DND-41 (cell line): ENCODE measurements around the gene CCDC102A.

Source experiments
- ATAC-seq: fragments of 200-7000 bp; cut with Tn5 transposase; 3 replicates; pipeline ENCODE4 v1.9.1; 2021; ENCODE audit warnings: low read depth; ENCODE audit not compliant: insufficient read depth
- DNase-seq: peaks from one replicate; pipeline ENCODE4 v3.0.0-alpha.2; 2020
- H2AFZ ChIP-seq: 2 replicates; pipeline ENCODE4 v1.6.0; 2012; ENCODE audit warnings: low read depth, low read length
- H3K27ac ChIP-seq: 2 replicates; pipeline ENCODE4 v1.5.1; 2012; ENCODE audit warnings: low read length, inconsistent platforms
- H3K27me3 ChIP-seq: fragments of 200-600 bp; sonication (generic); 2 replicates; pipeline ENCODE4 v1.6.0; 2012; ENCODE audit warnings: low read length, mild to moderate bottlenecking, inconsistent platforms; ENCODE audit not compliant: insufficient read depth, poor library complexity
- H3K36me3 ChIP-seq: 2 replicates; pipeline ENCODE4 v1.5.1; 2012; ENCODE audit warnings: low read length, inconsistent platforms; ENCODE audit not compliant: insufficient read depth
- H3K4me1 ChIP-seq: 2 replicates; pipeline ENCODE4 v1.5.1; 2012; ENCODE audit warnings: mild to moderate bottlenecking, low read length; ENCODE audit not compliant: insufficient read depth
- H3K4me2 ChIP-seq: 2 replicates; pipeline ENCODE4 v1.6.0; 2012; ENCODE audit warnings: mild to moderate bottlenecking, moderate library complexity, low read length, inconsistent platforms; ENCODE audit not compliant: insufficient read depth
- H3K4me3 ChIP-seq, 2 experiments: fragments of 200-600 bp in 1 of 2; shearing (Covaris generic) in 1 of 2; 2 replicates each; pipeline ENCODE4 v1.5.1; 2012 to 2016; ENCODE audit warnings: inconsistent platforms in 2 of 2, low read length in 2 of 2, mild to moderate bottlenecking in 2 of 2, low read depth in 1 of 2, moderate library complexity in 1 of 2
- H3K79me2 ChIP-seq: 2 replicates; pipeline ENCODE4 v1.6.0; 2012; ENCODE audit warnings: low read length, inconsistent platforms; ENCODE audit not compliant: insufficient read depth
- H3K9ac ChIP-seq: 2 replicates; pipeline ENCODE4 v1.6.0; 2012; ENCODE audit warnings: low read depth, mild to moderate bottlenecking, inconsistent platforms, low read length, moderate library complexity
- H3K9me3 ChIP-seq: 2 replicates; pipeline ENCODE4 v1.5.1; 2012; ENCODE audit warnings: low read length, moderate library complexity, mild to moderate bottlenecking, inconsistent platforms; ENCODE audit not compliant: insufficient read depth, severe bottlenecking
- H4K20me1 ChIP-seq: 2 replicates; pipeline ENCODE4 v1.6.0; 2012; ENCODE audit warnings: low read length; ENCODE audit not compliant: insufficient read depth
- CTCF ChIP-seq: IDR thresholded peaks from 2 replicates; pipeline ENCODE4 v1.5.1; 2012; ENCODE audit warnings: borderline replicate concordance, low read length, moderate library complexity, mild to moderate bottlenecking; ENCODE audit not compliant: poor library complexity, severe bottlenecking; ENCODE audit errors: extremely low read depth
- EZH2 ChIP-seq: IDR thresholded peaks from 3 replicates; pipeline ENCODE4 v1.6.1; 2012; ENCODE audit warnings: borderline replicate concordance, low read depth, mild to moderate bottlenecking, moderate library complexity, low read length, inconsistent platforms; ENCODE audit not compliant: severe bottlenecking

Gene CCDC102A

GRCh38 chr16:57486858-57487834 is 49.2 kb downstream of the CCDC102A start:
- Histone ChIP-seq H3K9me3 (no peaks in the 10 kb centered on the region), H4K20me1 (peaks cover 15% of the 10 kb centered on the region; the same call in 1 of the 2 replicates), H3K9ac (no peak overlapping the region; the same call in 1 of the 2 replicates), H2AFZ (peak overlapping the region; percentile 75), H3K36me3 (no peaks in the 10 kb centered on the region), H3K4me2 (peak overlapping the region; percentile 80), H3K79me2 (no peaks in the 10 kb centered on the region), H3K27me3 (peaks cover 3% of the 10 kb centered on the region), H3K4me3 (peak overlapping the region in 1 of 2 experiments; percentile 63; a peak in 2 of 4 replicates), H3K27ac (no peak overlapping the region), H3K4me1 (peaks cover 17% of the 10 kb centered on the region)
- TF ChIP-seq EZH2 (no peak), CTCF (no peak)
- DNase-seq (no peak), ATAC-seq (no peak)

GRCh38 chr16:57485916-57486857 is 50.2 kb downstream of the CCDC102A start, which contains the start of gene DOK4:
TSS of gene DOK4 (minus strand) at chr16:57486493. CDS start at chr16:57479507, 6,986 bp downstream.
- ATAC-seq (peak; percentile 99), DNase-seq (peak; percentile 83)
- Histone ChIP-seq H4K20me1 (peaks cover 15% of the 10 kb centered on the region; the same call in 1 of the 2 replicates), H3K4me2 (peak within 1 kb of the TSS; percentile 80), H3K9me3 (no peaks in the 10 kb centered on the region), H2AFZ (peak within 1 kb of the TSS; percentile 75), H3K79me2 (no peaks in the 10 kb centered on the region), H3K27me3 (peaks cover 3% of the 10 kb centered on the region), H3K9ac (peak within 1 kb of the TSS; percentile 53), H3K36me3 (no peaks in the 10 kb centered on the region), H3K4me3 (peak within 1 kb of the TSS; percentile 8 to 63; a peak in 3 of 4 replicates), H3K27ac (no peak within 1 kb of the TSS), H3K4me1 (peaks cover 17% of the 10 kb centered on the region)
- TF ChIP-seq CTCF (no peak), EZH2 (no peak)

- no peaks in the 10 kb centered on the region for H3K79me2 ChIP-seq
- H3K36me3 ChIP-seq = no peaks in the 10 kb centered on the region
- peak overlapping the region; percentile 80 for H3K4me2 ChIP-seq
- H4K20me1 ChIP-seq = peaks cover 15% of the 10 kb centered on the region; the same call in 1 of the 2 replicates
- ATAC-seq (no peak), DNase-seq (no peak)
- peak overlapping the region; percentile 53 for H3K9ac ChIP-seq
- TF ChIP-seq CTCF (no peak), EZH2 (no peak)
- no peak overlapping the region for H3K27ac ChIP-seq
- H3K9me3 ChIP-seq = no peaks in the 10 kb centered on the region
- H3K4me1 ChIP-seq = peaks cover 17% of the 10 kb centered on the region
- H3K4me3 ChIP-seq = peak overlapping the region; percentile 8 to 63; a peak in 3 of 4 replicates
- H2AFZ ChIP-seq = peak overlapping the region; percentile 64
- peaks cover 1% of the 10 kb centered on the region for H3K27me3 ChIP-seq
Observed at GRCh38 chr16:57485091-57485915, 51.1 kb downstream of the CCDC102A start.
